Prostate gland (tissue), 2 donors: ENCODE measurements around the gene CACNA1I. TPM values are rescaled to one million over a fixed set of nuclear protein-coding genes. Genes with fewer than 3 reads are reported as not detected.

Experiments used
- DNase-seq: peaks from one replicate; pipeline ENCODE4 v3.0.0-alpha.2; 2019; ENCODE audit warnings: low spot score
- H3K27ac ChIP-seq, 2 donors: fragments of 200-600 bp; sonication (generic); 2 replicates each; pipeline ENCODE4 v1.5.1; 2017 to 2019
- H3K27me3 ChIP-seq: fragments of 200-600 bp; sonication (generic); replicated peaks from 2 replicates; pipeline ENCODE4 v1.5.1; 2019; ENCODE audit not compliant: insufficient read depth
- H3K36me3 ChIP-seq, 2 donors: fragments of 200-600 bp; sonication (generic); 1 replicate in 1 of 2; 2 replicates in 1 of 2; pipeline versions ENCODE4 v1.5.1 to v1.8.1; 2017 to 2019
- H3K4me1 ChIP-seq: fragments of 200-600 bp; sonication (generic); replicated peaks from 2 replicates; pipeline ENCODE4 v1.5.1; 2019
- H3K4me3 ChIP-seq, 2 donors: fragments of 200-600 bp; sonication (generic); 2 replicates each; pipeline ENCODE4 v1.5.1; 2017 to 2019
- H3K9me3 ChIP-seq: fragments of 200-600 bp; sonication (generic); 2 replicates; pipeline ENCODE4 v1.5.1; 2017
- POLR2A ChIP-seq: fragments of 450-650 bp; IDR thresholded peaks from one replicate; pipeline ENCODE4 v1.6.1; 2016; ENCODE audit warnings: antibody characterized with exemption, mild to moderate bottlenecking
- POLR2AphosphoS5 ChIP-seq: sonication (generic); formaldehyde crosslinking; IDR thresholded peaks from one replicate; pipeline ENCODE4 v1.6.1; 2017; ENCODE audit warnings: antibody characterized with exemption
- WGBS: methylation state at CpG from one replicate; pipeline ENCODE4 v1.1.5; 2018; 5-methylcytosine and 5-hydroxymethylcytosine counted together
- intact Hi-C: fragments of 100-400 bp; cut with DNase I; formaldehyde crosslinking; loops from one replicate; pipeline ENCODE4 v1.14.2; 2022
- total RNA-seq, 2 donors: library from RNA; depleted of rRNA; stranded (reverse); fragments of >200 nt; gene quantifications; one replicate each; pipeline ENCODE4 v1.1.0, GENCODE V29; 2016
- TF ChIP-seq, protein P1 (sequence below), 4 experiments: fragments of 200-600 bp in 2 of 4; fragments of 450-650 bp in 2 of 4; sonication (generic) in 2 of 4; IDR thresholded peaks; 1 replicate in 3 of 4; 2 replicates in 1 of 4; pipeline ENCODE4 v1.5.1; 2016 to 2019; ENCODE audit warnings: antibody characterized with exemption in 4 of 4, mild to moderate bottlenecking in 2 of 4, moderate library complexity in 2 of 4

Gene CACNA1I
- total RNA-seq, 2 donors from 2014 or later: 0.05 to 0.68 TPM

GRCh38 chr22:39664485-39665200 is 94.1 kb downstream of the CACNA1I start:
- 48% methylated on average over 14 of the region's 44 CpGs for WGBS
- intact Hi-C loops: no loop called here
- TF ChIP-seq POLR2A (no peak), POLR2AphosphoS5 (no peak)
- TF ChIP-seq, protein P1, sequence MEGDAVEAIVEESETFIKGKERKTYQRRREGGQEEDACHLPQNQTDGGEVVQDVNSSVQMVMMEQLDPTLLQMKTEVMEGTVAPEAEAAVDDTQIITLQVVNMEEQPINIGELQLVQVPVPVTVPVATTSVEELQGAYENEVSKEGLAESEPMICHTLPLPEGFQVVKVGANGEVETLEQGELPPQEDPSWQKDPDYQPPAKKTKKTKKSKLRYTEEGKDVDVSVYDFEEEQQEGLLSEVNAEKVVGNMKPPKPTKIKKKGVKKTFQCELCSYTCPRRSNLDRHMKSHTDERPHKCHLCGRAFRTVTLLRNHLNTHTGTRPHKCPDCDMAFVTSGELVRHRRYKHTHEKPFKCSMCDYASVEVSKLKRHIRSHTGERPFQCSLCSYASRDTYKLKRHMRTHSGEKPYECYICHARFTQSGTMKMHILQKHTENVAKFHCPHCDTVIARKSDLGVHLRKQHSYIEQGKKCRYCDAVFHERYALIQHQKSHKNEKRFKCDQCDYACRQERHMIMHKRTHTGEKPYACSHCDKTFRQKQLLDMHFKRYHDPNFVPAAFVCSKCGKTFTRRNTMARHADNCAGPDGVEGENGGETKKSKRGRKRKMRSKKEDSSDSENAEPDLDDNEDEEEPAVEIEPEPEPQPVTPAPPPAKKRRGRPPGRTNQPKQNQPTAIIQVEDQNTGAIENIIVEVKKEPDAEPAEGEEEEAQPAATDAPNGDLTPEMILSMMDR (IDR thresholded peaks at IDR 0.05): no peak

GRCh38 chr22:39665229-39665628 is 94.7 kb downstream of the CACNA1I start:
- H3K4me3 ChIP-seq: no peak overlapping the region
- peaks cover 26% of the 10 kb centered on the region for H3K27me3 ChIP-seq
- no peak for DNase-seq
- 81% methylated on average over 8 of the region's 8 CpGs for WGBS
- TF ChIP-seq, protein P1 (IDR thresholded peaks at IDR 0.05): no peak
- TF ChIP-seq POLR2A (no peak), POLR2AphosphoS5 (no peak)
- intact Hi-C loops: no loop called here
- no peaks in the 10 kb centered on the region for H3K36me3 ChIP-seq
- H3K9me3 ChIP-seq: no peaks in the 10 kb centered on the region
- no peaks in the 10 kb centered on the region for H3K4me1 ChIP-seq
- H3K27ac ChIP-seq: no peak overlapping the region

More at GRCh38 chr22:39664485-39665200, 94.1 kb downstream of the CACNA1I start:
- no peaks in the 10 kb centered on the region for H3K36me3 ChIP-seq
- no peaks in the 10 kb centered on the region for H3K4me1 ChIP-seq
- no peak overlapping the region for H3K27ac ChIP-seq
- peaks cover 29% of the 10 kb centered on the region for H3K27me3 ChIP-seq
- DNase-seq: no peak
- no peak overlapping the region for H3K4me3 ChIP-seq
- H3K9me3 ChIP-seq: no peaks in the 10 kb centered on the region

DNA sequence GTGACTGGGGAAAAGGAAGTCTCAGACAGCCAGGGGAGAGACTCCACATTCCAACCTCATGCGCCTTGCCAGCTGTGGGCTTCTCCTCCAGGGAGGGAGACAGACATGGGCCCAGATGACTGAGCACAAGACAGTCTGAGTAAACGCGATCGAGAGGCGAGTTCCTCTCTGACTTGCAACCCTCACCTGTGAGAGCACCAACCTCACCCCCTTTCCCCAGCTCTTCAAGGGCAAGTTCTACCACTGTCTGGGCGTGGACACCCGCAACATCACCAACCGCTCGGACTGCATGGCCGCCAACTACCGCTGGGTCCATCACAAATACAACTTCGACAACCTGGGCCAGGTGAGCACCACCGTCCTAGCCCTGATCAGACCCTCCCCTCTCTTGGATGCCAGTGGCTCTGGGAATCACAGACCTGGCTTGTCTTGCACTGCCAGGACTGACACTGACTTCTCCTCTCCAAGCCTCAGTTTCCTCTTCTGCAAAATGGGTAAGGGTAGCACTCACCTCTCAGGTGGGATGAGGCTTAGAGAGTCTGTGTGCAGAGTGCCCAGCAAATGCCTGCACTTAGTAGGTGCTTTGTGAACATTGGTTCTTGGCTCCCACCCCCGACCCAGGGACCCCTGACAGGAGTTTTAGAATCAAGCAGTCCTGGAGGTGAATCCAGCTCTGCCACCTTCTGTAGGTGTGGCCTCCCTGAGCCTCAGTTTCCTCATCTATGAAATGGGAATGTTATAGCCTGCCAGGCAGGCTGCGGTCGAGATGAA is 95.3 kb downstream of the CACNA1I start:
- no peak for DNase-seq
- H3K27me3 ChIP-seq: peaks cover 26% of the 10 kb centered on the region
- H3K4me1 ChIP-seq: no peaks in the 10 kb centered on the region
- TF ChIP-seq, protein P1 (IDR thresholded peaks at IDR 0.05): no peak
- TF ChIP-seq POLR2A: no peak
- no peak for TF ChIP-seq POLR2AphosphoS5
- H3K9me3 ChIP-seq: no peaks in the 10 kb centered on the region
- no peak overlapping the region for H3K4me3 ChIP-seq
- intact Hi-C loops: no loop called here
- no peak overlapping the region for H3K27ac ChIP-seq
- no peaks in the 10 kb centered on the region for H3K36me3 ChIP-seq
- 91% methylated on average over 16 of the region's 16 CpGs for WGBS

GRCh38 chr22:39666495-39666894 is 95.9 kb downstream of the CACNA1I start:
- no peaks in the 10 kb centered on the region for H3K4me1 ChIP-seq
- no peaks in the 10 kb centered on the region for H3K9me3 ChIP-seq
- intact Hi-C loops: no loop called here
- WGBS: 78% methylated on average over 5 of the region's 5 CpGs
- no peak overlapping the region for H3K27ac ChIP-seq
- H3K36me3 ChIP-seq: no peaks in the 10 kb centered on the region
- no peak for TF ChIP-seq POLR2A
- TF ChIP-seq, protein P1 (IDR thresholded peaks at IDR 0.05): no peak
- TF ChIP-seq POLR2AphosphoS5: no peak
- H3K4me3 ChIP-seq: no peak overlapping the region
- peaks cover 25% of the 10 kb centered on the region for H3K27me3 ChIP-seq
- DNase-seq: no peak
